ENCODE results near the gene C19orf25.

C19orf25 gene

DNA sequence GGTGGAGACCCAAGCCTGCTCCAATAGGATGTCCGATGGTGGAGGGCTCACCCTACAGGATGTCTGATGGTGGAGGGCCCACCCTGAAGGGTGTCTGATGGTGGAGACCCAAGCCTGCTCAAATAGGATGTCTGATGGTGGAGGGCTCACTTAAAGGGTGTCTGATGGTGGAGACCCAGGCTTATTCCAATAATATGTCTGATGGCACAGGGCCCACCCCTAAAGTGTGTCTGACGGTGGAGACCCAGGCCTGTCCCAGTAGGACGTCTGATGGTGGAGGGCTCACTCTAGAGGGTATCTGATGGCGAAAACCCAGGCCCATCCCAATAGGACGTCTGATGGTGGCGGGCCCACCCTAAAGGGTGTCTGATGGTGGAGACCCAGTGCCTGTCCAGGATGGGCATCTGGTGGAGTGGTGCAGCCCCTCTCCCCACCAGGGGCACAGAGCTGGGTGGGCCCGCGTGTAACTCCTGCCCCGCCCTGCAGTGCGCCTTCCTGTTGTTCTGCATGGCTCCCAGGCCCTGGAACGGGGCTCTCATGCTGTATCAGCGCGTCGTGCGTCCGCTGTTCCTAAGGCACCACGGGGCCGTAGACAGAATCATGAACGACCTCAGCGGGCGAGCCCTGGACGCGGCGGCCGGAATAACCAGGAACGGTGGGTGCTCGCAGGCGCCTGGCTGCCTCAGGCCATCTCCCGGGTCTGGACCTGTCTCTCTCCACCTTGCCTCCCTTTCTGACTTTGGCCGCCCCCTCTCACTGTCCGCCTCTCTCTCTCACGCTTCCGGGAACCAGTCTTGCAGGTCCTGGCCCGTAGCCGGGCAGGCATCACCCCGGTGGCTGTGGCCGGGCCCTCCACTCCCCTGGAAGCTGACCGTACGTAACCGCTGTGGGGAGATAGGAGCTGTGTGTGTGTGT, 17.0 kb upstream of the C19orf25 start:
- no peak for DNase-seq

DNA sequence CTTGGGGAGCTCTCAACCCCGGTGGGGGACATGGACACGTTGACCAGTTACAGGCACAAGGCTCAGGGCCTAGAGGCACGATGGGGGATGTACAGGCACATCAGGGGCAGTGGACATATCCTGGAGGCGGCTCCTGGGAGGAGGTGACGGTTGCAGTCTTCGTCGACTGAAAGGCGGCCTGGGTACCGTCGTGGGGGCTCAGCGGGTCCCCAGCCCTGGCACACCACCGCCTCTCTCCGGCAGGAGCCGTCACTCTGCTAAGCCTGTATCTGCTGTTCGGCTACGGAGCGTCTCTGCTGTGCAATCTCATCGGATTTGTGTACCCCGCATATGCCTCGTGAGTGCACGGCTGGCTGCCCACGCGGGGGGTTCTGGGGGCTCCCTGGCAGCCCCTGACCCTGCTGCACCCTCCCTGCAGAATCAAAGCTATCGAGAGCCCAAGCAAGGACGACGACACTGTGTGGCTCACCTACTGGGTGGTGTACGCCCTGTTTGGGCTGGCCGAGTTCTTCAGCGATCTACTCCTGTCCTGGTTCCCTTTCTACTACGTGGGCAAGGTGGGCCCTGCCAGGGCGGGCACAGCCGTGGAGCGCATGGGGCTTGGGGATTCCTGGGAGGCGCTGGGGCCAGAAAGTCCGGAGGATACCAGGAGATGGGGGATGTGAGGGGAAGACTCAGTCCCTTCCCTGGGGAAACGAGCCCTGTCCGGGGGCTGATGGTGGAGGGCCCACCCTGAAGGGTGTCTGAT, 16.2 kb upstream of the C19orf25 start:
- no peak for DNase-seq

- no peak for DNase-seq
These were observed 15.2 kb upstream of the C19orf25 start for GRCh38 chr19:1494115-1494815.

- no peak for DNase-seq
These were observed 13.5 kb upstream of the C19orf25 start for GRCh38 chr19:1492474-1493006.

- DNase-seq, result no peak
These were observed 12.8 kb upstream of the C19orf25 start for GRCh38 chr19:1491849-1492170.

DNA sequence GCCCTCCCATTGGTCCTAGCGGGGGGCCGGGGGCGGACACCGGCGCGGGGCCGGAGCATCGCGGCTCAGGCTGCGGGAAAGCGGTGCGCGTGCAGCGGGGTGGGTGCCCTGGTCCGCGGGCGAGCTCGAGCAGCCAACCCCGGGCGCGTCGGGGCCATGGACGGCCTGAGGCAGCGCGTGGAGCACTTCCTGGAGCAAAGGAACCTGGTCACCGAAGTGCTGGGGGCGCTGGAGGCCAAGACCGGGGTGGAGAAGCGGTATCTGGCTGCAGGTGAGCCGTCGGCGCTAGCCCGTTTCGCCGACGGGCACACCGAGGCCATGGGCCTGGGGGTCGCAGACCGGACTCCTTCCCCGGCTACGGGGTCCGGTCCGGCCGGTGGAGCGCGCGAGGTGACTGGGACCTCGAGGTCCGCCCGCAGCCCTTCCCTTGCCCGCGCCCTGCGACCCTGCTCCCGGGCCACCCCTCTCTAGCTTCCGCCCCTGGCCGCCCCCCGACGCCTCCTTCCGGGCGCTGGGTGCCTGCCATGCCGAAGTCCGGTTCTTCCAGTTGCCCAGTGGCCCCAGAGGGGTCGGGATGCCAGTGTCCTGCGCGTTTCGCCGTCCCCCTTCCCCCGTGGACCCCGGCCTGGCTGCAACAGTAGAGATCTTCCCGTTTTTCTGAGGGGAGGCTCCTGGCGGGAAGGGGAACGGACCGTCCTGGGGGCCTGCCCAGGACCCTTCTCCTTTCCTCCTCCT, 12.3 kb upstream of the C19orf25 start, which contains the start of gene REEP6:
TSS of gene REEP6 (plus strand) at position 68 of the 735 bp plus-strand sequence. CDS start at position 157, 89 bp downstream.
- DNase-seq, result no peak

DNA sequence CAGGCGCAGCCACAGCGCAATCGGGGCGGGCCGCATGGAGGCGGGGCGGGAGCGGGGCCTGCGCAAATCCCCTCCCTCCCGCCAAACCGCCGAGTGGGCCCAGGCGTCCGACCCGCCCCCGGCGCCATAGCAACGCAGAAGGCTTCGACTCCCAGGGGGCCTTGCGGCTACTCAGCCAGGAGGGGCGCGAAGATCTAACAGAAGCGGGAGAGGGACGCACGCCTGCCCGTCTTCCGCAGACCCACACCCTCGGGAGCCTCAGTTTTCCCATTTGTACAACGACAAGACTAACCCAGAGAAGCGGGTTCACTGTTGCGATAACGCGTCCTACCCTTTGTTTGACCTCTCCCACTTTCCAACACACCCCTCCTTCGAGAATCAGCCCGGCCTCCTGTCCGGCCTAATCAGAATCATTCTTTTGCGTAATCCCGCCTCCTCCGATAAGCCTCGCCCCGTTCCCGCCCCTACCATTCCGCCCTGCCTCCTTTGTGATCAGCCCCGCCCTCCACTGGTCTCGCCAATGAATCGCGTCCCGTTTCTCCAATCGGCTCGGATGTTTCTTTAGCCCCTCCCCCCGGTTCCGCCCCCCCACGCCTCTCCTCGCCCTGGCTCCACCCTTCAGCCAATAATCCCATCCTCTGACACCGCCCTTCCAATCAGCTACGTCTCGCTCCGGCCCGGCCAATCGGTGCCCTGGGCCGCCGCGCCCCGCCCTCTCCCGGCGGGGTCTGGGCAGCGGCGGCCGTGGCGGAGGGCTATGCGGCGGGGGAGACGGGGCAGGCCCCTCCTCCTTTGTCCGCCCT, 11.5 kb upstream of the C19orf25 start, which contains the start of gene PCSK4:
TSS of gene PCSK4 (minus strand) at position 40 of the 803 bp plus-strand sequence. CDS start at position 36, 4 bp downstream.
- DNase-seq, result peak; percentile 91 to 97 (median 96)

DNA sequence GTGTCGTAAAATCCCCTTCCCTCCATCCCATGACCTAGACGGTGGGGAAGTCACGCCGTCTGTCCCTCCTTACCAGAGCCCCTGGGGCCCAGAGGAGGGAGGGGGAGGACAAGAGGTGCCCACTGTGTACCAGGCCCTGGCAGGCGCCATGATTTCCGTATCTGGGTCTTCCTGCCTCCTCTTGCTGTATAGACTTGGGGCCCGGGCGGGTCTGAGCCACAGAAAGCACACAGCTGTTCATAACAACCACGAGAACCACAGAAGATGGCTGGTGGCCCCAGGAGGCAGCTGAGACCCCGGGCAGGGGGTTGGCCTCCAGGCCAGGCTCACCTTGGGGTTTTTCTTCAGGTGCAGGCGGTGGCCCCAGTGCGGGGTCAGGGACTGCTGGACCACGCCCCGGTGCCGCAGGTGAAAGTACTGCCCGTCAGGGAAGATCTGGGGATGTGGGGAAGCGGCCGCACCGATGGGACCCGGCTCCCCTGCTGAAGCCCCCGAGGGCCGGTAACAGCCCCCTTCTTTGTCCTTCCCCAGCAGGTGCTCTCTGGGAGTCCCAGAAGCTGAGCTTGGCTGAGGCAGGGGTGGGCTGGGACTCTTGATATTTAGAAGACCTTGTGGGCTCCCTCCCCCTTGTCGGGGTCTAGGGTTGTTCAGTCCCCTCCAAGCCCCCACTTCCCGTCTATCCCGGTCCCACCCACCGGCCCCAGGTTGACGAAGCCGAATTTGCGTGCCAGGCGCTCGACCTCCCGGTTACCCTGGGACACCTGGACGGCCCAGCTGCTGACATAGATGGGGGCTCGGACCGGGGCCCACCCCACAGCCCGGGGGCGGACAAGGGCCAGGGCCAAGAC, 10.7 kb upstream of the C19orf25 start:
- peak in 2 of 5 experiments; percentile 8 to 65 for DNase-seq

DNA sequence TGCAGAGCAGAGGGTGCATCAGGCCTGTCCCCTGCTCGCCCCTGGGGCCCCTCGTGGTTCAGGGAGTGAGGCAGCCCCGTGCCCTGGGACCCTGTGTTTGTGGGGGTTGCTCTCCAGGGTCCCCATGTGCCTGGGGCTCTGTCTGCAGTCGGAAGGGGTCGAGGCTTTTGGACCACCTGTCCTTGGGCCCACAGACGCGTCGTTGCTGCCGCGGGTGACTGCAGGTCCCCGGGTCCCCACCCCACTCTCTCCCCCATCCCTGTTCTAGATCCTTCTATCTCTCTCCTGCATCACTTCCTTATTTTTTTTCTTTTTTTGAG, 9.2 kb upstream of the C19orf25 start:
- no peak for DNase-seq

GRCh38 chr19:1487576-1488281, 8.7 kb upstream of the C19orf25 start:
- no peak for DNase-seq

DNA sequence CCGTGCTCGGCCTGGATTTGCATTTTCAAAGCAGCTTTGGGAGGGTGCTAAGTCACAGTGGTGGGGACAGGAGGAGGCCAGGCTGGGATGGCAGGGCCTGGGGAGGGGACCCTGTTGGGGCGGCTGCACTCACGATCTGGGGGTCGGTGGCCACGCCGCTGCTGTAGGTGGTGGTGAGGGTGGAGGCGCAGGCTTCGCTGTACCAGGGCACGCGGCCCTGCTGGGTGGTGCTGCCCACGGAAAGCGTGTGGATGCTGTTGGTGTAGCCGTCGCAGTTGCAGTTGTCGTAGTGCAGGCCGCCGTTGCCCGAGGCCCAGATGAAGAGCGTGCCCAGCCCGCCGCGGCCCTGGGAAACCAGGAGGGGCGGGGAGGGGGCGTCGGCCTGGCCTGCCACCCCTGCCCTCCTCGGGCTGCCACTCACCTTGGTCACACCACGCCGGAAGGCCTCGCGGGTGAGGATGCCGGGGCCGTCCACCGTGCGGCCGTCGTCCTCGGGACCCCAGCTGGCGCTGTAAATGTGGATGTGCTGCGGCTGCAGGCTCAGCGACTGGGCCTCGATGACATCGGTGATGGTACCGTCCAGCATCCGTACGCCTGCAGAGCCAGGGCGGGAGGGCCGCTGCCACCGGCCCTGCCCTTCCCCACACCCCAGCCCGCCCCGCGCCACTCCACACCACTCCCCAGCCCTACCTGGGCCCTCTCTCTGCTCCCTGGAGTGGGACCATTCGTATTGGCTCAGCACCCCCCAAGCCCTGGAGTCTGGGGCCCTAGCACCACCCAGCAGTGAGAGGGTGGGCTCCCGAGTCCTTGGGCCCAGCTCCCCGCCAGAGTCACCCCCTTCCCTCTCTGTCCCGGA, 7.9 kb upstream of the C19orf25 start:
- no peak for DNase-seq

- DNase-seq, result no peak
These were observed 5.0 kb upstream of the C19orf25 start for GRCh38 chr19:1483979-1484428.

DNA sequence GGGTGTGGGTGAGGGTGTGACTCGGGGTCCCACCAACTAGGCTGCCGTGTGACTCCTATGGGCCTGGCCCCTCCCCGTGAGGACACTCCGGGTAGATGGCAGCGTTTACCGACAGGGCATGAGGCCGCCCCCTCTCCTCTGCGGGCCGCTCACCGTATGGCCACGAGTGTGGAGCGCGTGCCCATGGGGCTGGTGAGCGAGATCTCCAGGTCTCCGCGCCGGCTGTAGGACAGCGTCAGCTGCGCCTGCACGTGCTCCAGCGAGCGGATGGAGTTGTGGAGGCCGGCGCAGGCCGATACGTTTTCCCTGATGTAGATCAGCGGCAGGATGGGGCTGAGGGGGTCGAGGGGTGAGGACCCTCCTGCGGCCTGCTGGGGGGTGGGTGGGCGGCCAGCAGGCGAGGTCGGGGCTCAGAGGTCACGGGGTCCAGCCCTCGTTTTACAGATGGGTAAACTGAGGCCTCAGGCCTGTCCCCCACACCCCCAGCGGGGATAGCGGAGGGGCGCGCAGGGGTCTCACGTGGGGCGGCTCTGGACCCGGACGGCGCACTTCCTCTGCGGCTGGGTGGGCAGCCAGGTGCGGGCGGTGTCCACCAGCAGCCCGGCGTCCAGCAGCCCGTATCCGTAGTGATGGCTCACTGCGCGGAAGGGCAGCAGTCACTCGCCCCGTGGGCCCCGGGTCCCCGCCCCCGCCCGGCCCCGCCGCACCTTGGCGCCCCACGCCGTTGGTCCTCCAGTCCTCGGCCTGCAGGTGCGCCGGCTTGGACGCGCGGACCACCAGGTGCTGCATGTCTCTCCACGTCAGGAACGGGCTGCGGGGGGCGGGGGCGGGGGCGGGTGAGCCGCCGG, 4.3 kb upstream of the C19orf25 start:
- DNase-seq, result no peak

- DNase-seq, result no peak
These were observed 3.5 kb upstream of the C19orf25 start for GRCh38 chr19:1482361-1483130.

DNA sequence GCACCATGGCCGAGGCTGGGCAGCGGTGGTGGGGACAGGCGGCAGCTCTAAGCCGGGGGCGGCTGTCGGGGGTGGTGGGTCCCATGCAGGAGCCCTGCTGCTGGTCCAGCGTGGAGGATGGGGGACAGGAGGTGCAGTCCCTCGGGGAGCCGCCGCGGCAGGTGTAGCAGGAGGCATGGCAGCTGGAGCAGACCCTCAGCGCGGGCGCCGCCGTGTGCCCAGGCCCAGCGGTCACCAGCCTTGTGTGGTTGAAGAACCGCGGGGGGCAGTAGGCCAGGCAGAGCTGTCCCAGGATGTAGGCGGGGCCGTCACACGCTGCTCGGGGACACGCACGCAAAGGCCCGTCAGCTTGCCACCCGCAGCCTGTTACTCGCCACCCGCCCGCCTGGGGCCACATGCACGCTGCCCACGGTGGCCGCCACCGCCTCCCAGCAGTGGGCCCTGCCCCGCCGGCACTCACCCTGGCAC, 2.9 kb upstream of the C19orf25 start:
- no peak for DNase-seq

DNA sequence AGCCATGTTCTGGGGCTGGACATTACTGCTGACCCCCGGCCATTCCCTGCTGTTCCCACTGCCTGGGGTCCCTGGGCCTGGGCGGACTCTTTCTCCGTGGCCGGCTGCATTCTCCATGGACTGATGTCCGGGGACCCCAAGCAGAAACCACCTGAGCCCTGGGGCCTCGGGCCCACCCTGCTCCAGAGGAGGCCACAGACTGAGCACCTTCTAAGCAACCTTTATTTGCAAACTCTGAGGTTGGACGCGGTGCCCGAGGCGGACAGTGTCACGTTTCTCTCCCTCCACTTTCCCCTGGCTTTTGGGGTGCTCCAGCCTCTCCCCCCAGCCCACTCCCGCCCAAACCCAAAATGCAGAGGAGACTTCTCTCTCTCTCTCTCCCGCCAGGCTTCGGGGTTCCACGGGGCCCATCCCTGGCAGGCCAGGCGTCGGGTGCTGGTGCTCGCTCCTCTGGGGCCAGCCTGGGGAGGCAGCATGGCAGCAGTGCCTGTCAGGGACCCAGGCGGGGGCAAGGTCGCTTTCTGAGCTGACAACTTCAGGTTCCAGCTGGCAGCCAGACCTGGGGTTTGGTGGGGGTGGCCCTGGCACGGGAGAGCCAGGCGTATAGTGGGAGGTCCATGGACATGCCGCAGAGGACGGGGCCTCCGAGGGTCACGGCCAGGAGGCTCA, 2.3 kb upstream of the C19orf25 start:
- DNase-seq, result no peak
